HG03066 (cell line): ENCODE results near the gene LRRFIP2.

Experiments
- ATAC-seq: cut with Tn5 transposase; IDR thresholded peaks from one replicate; pipeline ENCODE4 v1.9.1; 2021; ENCODE audit warnings: low read depth; ENCODE audit not compliant: unreplicated experiment

The LRRFIP2 gene

GRCh38 chr3:37031096-37031682 lies 143.2 kb downstream of the LRRFIP2 start:
- no peak for ATAC-seq

GRCh38 chr3:37030588-37030987 lies 143.8 kb downstream of the LRRFIP2 start:
- no peak for ATAC-seq

GRCh38 chr3:37029516-37030163 lies 144.7 kb downstream of the LRRFIP2 start:
- no peak for ATAC-seq

GRCh38 chr3:37029111-37029510 lies 145.3 kb downstream of the LRRFIP2 start:
- ATAC-seq: no peak

GRCh38 chr3:37028329-37028728 lies 146.1 kb downstream of the LRRFIP2 start:
- ATAC-seq: no peak

GRCh38 chr3:37026851-37027250 lies 147.5 kb downstream of the LRRFIP2 start:
- ATAC-seq: no peak

GRCh38 chr3:37025561-37026335 lies 148.6 kb downstream of the LRRFIP2 start:
- no peak for ATAC-seq

GRCh38 chr3:37024820-37025405 lies 149.5 kb downstream of the LRRFIP2 start:
- no peak for ATAC-seq

GRCh38 chr3:37024092-37024491 lies 150.3 kb downstream of the LRRFIP2 start:
- ATAC-seq: no peak

GRCh38 chr3:37017683-37018082 lies 156.7 kb downstream of the LRRFIP2 start:
- ATAC-seq: no peak

GRCh38 chr3:37016903-37017302 lies 157.5 kb downstream of the LRRFIP2 start:
- no peak for ATAC-seq

- no peak for ATAC-seq
Measured at GRCh38 chr3:37015642-37016041, 158.7 kb downstream of the LRRFIP2 start.

- ATAC-seq: no peak
Measured at GRCh38 chr3:37014620-37015019, 159.8 kb downstream of the LRRFIP2 start.
